B cell (primary cell): Measurements from ENCODE around the gene KRTAP10-5. TPM values are rescaled to one million over a fixed set of nuclear protein-coding genes. Genes with fewer than 3 reads are reported as not detected.

ENCODE experiments used
- ATAC-seq: fragments of 200-7000 bp; cut with Tn5 transposase; one replicate; pipeline ENCODE4 v1.10.0; 2021; ENCODE audit warnings: low read depth, mild to moderate bottlenecking, moderate number of reproducible peaks, moderate library complexity
- CTCF ChIA-PET: fragments of 350-600 bp; sonication (Branson Sonifier 250); formaldehyde crosslinking; loops from one replicate; lab custom pipeline; 2021; ENCODE audit warnings: antibody characterized with exemption, inconsistent platforms; lab: Charles Lee
- POLR2A ChIA-PET: fragments of 350-600 bp; sonication (Branson Sonifier 250); formaldehyde crosslinking; loops from one replicate; lab custom pipeline; 2021; ENCODE audit warnings: antibody characterized with exemption; lab: Charles Lee
- DNase-seq: peaks from one replicate; pipeline ENCODE4 v3.0.0; 2013
- H2AFZ ChIP-seq: 2 replicates; pipeline ENCODE4 v1.6.1; 2012; ENCODE audit warnings: mild to moderate bottlenecking, low read depth, low read length; ENCODE audit not compliant: insufficient read depth, poor library complexity, severe bottlenecking
- H3K27ac ChIP-seq, 2 donors: 1 replicate in 1 of 2; 2 replicates in 1 of 2; pipeline ENCODE4 v1.5.1; 2012 to 2013; ENCODE audit warnings: low read length in 2 of 2, mild to moderate bottlenecking in 2 of 2, moderate library complexity in 1 of 2
- H3K27me3 ChIP-seq, 4 experiments: fragments of 200-600 bp in 1 of 4; sonication (generic) in 1 of 4; replicated peaks in 1 of 4; 1 replicate in 2 of 4; 2 replicates in 2 of 4; pipeline versions ENCODE4 v1.6.1 to v1.7.0; 2013 to 2016; ENCODE audit warnings: low read length in 3 of 4, mild to moderate bottlenecking in 2 of 4, mixed read lengths in 1 of 4, moderate library complexity in 1 of 4; ENCODE audit not compliant: insufficient read depth in 4 of 4, control insufficient read depth in 3 of 4; ENCODE audit errors: control extremely low read depth in 1 of 4
- H3K36me3 ChIP-seq, 2 experiments: replicated peaks in 1 of 2; 1 replicate in 1 of 2; 2 replicates in 1 of 2; pipeline versions ENCODE4 v1.6.1 to v1.7.1; 2013; ENCODE audit warnings: low read length in 1 of 2; ENCODE audit not compliant: insufficient read depth in 2 of 2, control insufficient read depth in 1 of 2; ENCODE audit errors: control extremely low read depth in 1 of 2, extremely low read depth in 1 of 2
- H3K4me1 ChIP-seq, 2 donors: fragments of 200-600 bp in 1 of 2; sonication (generic) in 1 of 2; 1 replicate in 1 of 2; 2 replicates in 1 of 2; pipeline versions ENCODE4 v1.5.1 to v1.6.1; 2013 to 2017; ENCODE audit warnings: low read length in 2 of 2; ENCODE audit not compliant: control insufficient read depth in 2 of 2, insufficient read depth in 2 of 2
- H3K4me2 ChIP-seq: replicated peaks from 2 replicates; pipeline ENCODE3; 2012; ENCODE audit warnings: mild to moderate bottlenecking, low read depth, low read length; ENCODE audit not compliant: poor library complexity, severe bottlenecking
- H3K4me3 ChIP-seq, 5 experiments: fragments of 200-600 bp in 1 of 5; sonication (generic) in 1 of 5; 1 replicate in 3 of 5; 2 replicates in 2 of 5; pipeline versions ENCODE4 v1.5.1 to v1.7.0; 2011 to 2016; ENCODE audit warnings: low read length in 4 of 5, mild to moderate bottlenecking in 4 of 5, low read depth in 2 of 5, control low read depth in 1 of 5, moderate library complexity in 1 of 5; ENCODE audit not compliant: insufficient read depth in 1 of 5; ENCODE audit errors: control extremely low read depth in 1 of 5, extremely low read depth in 1 of 5
- H3K79me2 ChIP-seq: fragments of 200-600 bp; sonication (generic); one replicate; pipeline ENCODE4 v1.6.0; 2016; ENCODE audit warnings: low read length; ENCODE audit not compliant: control insufficient read depth, insufficient read depth
- H3K9ac ChIP-seq: fragments of 200-600 bp; sonication (generic); 2 replicates; pipeline ENCODE4 v1.6.1; 2017; ENCODE audit warnings: mild to moderate bottlenecking, low read length, moderate library complexity
- H3K9me3 ChIP-seq, 3 donors: one replicate each; pipeline versions ENCODE4 v1.6.1 to v1.7.1; 2013; ENCODE audit warnings: low read length in 2 of 3; ENCODE audit not compliant: control insufficient read depth in 2 of 3, insufficient read depth in 1 of 3; ENCODE audit errors: control extremely low read depth in 1 of 3
- H4K20me1 ChIP-seq: 2 replicates; pipeline ENCODE4 v1.6.0; 2012; ENCODE audit warnings: mild to moderate bottlenecking, low read length; ENCODE audit not compliant: insufficient read depth, control insufficient read depth, poor library complexity, severe bottlenecking
- H3K27ac Mint-ChIP-seq: one replicate; pipeline ENCODE4 v1.8.0; 2021; ENCODE audit warnings: mixed read lengths
- H3K27me3 Mint-ChIP-seq: one replicate; pipeline ENCODE4 v1.8.0; 2021; ENCODE audit warnings: mixed read lengths
- H3K4me1 Mint-ChIP-seq: one replicate; pipeline ENCODE4 v1.8.0; 2021; ENCODE audit warnings: mixed read lengths
- H3K4me3 Mint-ChIP-seq: one replicate; pipeline ENCODE4 v1.8.0; 2021; ENCODE audit warnings: mixed read lengths
- H3K9me3 Mint-ChIP-seq: one replicate; pipeline ENCODE4 v1.8.0; 2022; ENCODE audit warnings: mixed read lengths; ENCODE audit not compliant: insufficient read depth
- EZH2 ChIP-seq: IDR thresholded peaks from 2 replicates; pipeline ENCODE4 v1.6.1; 2012; ENCODE audit warnings: borderline replicate concordance, low read depth, mild to moderate bottlenecking, moderate library complexity, low read length; ENCODE audit not compliant: insufficient read depth, poor library complexity, severe bottlenecking
- WGBS: methylation state at CpG from one replicate; pipeline ENCODE4 v1.1.5; 2013; ENCODE audit warnings: missing lambda C conversion rate; ENCODE audit not compliant: insufficient coverage; 5-methylcytosine and 5-hydroxymethylcytosine counted together
- intact Hi-C: fragments of 100-400 bp; cut with micrococcal nuclease; formaldehyde crosslinking; loops from one replicate; pipeline ENCODE4 v1.10.0; 2022
- polyA plus RNA-seq: library from polyadenylated mRNA; depleted of rRNA; stranded (reverse); fragments of >200 nt; gene quantifications from 2 replicates; pipeline ENCODE4 v1.2.3, GENCODE V29; 2012
- total RNA-seq, 2 donors: library from RNA; stranded (reverse); fragments of 120-200 nt in 1 of 2; gene quantifications; 1 replicate in 1 of 2; 2 replicates in 1 of 2; pipeline versions ENCODE4 v1.2.3 to v1.2.4, GENCODE V29; 2013 to 2022
- TF ChIP-seq, protein P1 (sequence below): fragments of 200-600 bp; IDR thresholded peaks from one replicate; pipeline ENCODE4 v1.8.0; 2022; ENCODE audit warnings: antibody characterized with exemption, mild to moderate bottlenecking

KRTAP10-5 gene
- total and polyA plus RNA-seq, 2 donors (not counting 1 experiment from before 2014, with no cell fraction given): not detected

DNA sequence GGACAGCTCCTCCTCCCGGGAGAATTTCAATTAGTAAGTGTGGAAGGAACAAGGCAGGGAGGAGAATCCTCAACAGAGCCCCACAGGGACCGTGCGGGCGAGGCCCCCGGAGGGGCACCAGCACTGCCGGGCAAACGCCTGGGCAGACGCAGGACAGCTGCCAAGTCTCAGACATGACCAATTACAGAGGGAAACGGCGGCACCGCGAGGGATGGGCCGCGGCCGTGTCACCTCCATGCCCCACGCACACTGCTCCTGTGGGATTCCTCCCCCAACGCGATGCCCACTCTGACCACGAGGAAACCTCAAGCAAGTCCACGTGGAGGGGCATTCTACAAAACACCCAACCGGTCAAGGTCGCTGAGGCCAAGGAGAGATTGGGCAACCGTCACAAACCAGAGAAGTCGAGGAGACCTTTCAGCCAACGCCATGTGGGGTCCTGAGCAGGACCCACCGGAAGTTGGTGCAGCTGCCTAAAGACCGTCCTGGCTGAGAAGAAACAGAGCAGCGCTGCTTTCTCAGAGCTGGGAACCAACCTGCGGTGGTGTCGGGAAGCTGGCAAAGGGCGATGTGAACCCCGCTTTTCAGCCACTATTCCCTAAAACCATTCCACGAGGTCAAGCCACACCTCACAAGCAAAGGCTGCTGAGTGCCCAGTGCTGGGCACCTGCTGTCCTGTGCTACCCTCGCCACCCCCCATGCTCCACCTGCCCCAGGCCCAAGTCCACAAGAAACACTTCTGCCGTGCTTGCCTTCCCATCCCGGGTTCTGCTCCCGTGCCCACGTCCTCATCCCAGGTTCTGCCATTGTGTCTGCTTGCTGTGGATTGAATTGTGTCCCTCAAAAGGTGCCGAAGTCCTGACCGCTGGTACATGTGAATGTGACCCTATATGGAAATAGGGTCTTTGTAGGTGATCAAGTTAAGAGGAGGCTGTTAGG lies 8.3 kb downstream of the KRTAP10-5 start:
- H3K27ac ChIP-seq: no peak overlapping the region
- Mint-ChIP-seq H3K4me3 (no peak overlapping the region), H3K27ac (no peak overlapping the region), H3K9me3 (peaks cover 2% of the 10 kb centered on the region), H3K4me1 (peaks cover 3% of the 10 kb centered on the region), H3K27me3 (peaks cover 33% of the 10 kb centered on the region)
- peaks cover 0 to 31% (median 7%) of the 10 kb centered on the region in 3 donors for H3K9me3 ChIP-seq
- H3K9ac ChIP-seq: no peak overlapping the region
- peaks cover 0 to 4% (median 0%) of the 10 kb centered on the region in 4 experiments for H3K27me3 ChIP-seq
- H4K20me1 ChIP-seq: no peaks in the 10 kb centered on the region
- ChIA-PET POLR2A (no interaction called here), CTCF (no interaction called here)
- H3K4me3 ChIP-seq: no peak overlapping the region
- no peak for DNase-seq
- no peaks in the 10 kb centered on the region for H3K36me3 ChIP-seq
- no peak overlapping the region for H2AFZ ChIP-seq
- H3K79me2 ChIP-seq: no peaks in the 10 kb centered on the region
- WGBS: 91% methylated on average over 33 of the region's 40 CpGs
- peaks cover under 1 to 2% of the 10 kb centered on the region in 2 donors for H3K4me1 ChIP-seq
- intact Hi-C loops: no loop called here
- ATAC-seq: no peak
- no peak overlapping the region for H3K4me2 ChIP-seq
- TF ChIP-seq, protein P1, sequence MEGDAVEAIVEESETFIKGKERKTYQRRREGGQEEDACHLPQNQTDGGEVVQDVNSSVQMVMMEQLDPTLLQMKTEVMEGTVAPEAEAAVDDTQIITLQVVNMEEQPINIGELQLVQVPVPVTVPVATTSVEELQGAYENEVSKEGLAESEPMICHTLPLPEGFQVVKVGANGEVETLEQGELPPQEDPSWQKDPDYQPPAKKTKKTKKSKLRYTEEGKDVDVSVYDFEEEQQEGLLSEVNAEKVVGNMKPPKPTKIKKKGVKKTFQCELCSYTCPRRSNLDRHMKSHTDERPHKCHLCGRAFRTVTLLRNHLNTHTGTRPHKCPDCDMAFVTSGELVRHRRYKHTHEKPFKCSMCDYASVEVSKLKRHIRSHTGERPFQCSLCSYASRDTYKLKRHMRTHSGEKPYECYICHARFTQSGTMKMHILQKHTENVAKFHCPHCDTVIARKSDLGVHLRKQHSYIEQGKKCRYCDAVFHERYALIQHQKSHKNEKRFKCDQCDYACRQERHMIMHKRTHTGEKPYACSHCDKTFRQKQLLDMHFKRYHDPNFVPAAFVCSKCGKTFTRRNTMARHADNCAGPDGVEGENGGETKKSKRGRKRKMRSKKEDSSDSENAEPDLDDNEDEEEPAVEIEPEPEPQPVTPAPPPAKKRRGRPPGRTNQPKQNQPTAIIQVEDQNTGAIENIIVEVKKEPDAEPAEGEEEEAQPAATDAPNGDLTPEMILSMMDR: no peak
- TF ChIP-seq EZH2: no peak

DNA sequence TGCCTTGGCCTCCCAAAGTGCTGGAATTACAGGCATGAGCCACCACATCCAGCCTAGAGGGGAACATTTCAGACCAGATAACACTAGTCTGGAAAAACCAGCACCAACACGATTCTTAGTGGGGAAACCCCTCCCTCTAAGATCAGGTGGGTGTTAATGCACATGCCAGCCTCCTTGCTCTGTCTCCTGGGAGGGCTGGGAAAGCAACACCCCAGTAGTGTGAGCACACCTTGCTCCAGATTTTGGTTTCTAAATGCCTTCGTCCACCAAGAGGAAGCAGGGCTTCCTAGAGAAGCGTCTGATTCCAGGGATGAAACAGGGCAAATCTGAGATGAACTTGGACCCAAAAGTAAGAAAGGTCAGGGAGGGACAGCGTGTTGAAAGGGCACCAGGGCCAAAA lies 9.1 kb downstream of the KRTAP10-5 start:
- Mint-ChIP-seq H3K27me3 (peaks cover 33% of the 10 kb centered on the region), H3K4me3 (no peak overlapping the region), H3K9me3 (peaks cover 2% of the 10 kb centered on the region), H3K27ac (no peak overlapping the region), H3K4me1 (peaks cover 11% of the 10 kb centered on the region)
- Histone ChIP-seq H4K20me1 (no peaks in the 10 kb centered on the region), H3K4me3 (no peak overlapping the region), H3K79me2 (no peaks in the 10 kb centered on the region), H3K27me3 (peaks cover 0 to 2% (median 0%) of the 10 kb centered on the region in 4 experiments), H3K9me3 (peaks cover 0 to 26% (median 2%) of the 10 kb centered on the region in 3 donors), H3K4me2 (no peak overlapping the region), H3K36me3 (no peaks in the 10 kb centered on the region), H3K27ac (no peak overlapping the region), H2AFZ (no peak overlapping the region), H3K4me1 (peaks cover 3 to 8% of the 10 kb centered on the region in 2 donors), H3K9ac (no peak overlapping the region)
- DNase-seq (no peak), ATAC-seq (no peak)
- WGBS: 61% methylated on average over 3 of the region's 4 CpGs
- ChIA-PET CTCF (no interaction called here), POLR2A (no interaction called here)
- TF ChIP-seq, protein P1: no peak
- TF ChIP-seq EZH2: no peak
- intact Hi-C loops: no loop called here
